ENCODE measurements around the gene ATP5MC2.

- TF ChIP-seq, protein P1, sequence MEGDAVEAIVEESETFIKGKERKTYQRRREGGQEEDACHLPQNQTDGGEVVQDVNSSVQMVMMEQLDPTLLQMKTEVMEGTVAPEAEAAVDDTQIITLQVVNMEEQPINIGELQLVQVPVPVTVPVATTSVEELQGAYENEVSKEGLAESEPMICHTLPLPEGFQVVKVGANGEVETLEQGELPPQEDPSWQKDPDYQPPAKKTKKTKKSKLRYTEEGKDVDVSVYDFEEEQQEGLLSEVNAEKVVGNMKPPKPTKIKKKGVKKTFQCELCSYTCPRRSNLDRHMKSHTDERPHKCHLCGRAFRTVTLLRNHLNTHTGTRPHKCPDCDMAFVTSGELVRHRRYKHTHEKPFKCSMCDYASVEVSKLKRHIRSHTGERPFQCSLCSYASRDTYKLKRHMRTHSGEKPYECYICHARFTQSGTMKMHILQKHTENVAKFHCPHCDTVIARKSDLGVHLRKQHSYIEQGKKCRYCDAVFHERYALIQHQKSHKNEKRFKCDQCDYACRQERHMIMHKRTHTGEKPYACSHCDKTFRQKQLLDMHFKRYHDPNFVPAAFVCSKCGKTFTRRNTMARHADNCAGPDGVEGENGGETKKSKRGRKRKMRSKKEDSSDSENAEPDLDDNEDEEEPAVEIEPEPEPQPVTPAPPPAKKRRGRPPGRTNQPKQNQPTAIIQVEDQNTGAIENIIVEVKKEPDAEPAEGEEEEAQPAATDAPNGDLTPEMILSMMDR (IDR thresholded peaks at IDR 0.05) = no peak
- TF ChIP-seq, protein P2, sequence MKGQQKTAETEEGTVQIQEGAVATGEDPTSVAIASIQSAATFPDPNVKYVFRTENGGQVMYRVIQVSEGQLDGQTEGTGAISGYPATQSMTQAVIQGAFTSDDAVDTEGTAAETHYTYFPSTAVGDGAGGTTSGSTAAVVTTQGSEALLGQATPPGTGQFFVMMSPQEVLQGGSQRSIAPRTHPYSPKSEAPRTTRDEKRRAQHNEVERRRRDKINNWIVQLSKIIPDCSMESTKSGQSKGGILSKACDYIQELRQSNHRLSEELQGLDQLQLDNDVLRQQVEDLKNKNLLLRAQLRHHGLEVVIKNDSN (IDR thresholded peaks at IDR 0.05; ENCODE audit: borderline replicate concordance, low read depth) = no peak
- TF ChIP-seq EZH2phosphoT487 (IDR thresholded peaks at IDR 0.05; ENCODE audit: borderline replicate concordance, low read depth) (no peak), SMC3 (IDR thresholded peaks at IDR 0.05; ENCODE audit: low read depth, low read length) (no peak), NFIC (IDR thresholded peaks at IDR 0.05; ENCODE audit: borderline replicate concordance) (no peak), EP300 (IDR thresholded peaks at IDR 0.05; ENCODE audit: borderline replicate concordance in 1 of 2, low read depth in 1 of 2, low read length in 1 of 2) (no peak), POLR2AphosphoS5 (IDR thresholded peaks at IDR 0.05; ENCODE audit: low read depth, low read length) (no peak), SIN3A (IDR thresholded peaks at IDR 0.05; ENCODE audit: borderline replicate concordance, low read depth, low read length) (no peak), GABPA (IDR thresholded peaks at IDR 0.05; ENCODE audit: low read depth) (no peak)
- TF ChIP-seq, protein P3, sequence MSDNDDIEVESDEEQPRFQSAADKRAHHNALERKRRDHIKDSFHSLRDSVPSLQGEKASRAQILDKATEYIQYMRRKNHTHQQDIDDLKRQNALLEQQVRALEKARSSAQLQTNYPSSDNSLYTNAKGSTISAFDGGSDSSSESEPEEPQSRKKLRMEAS (IDR thresholded peaks at IDR 0.05; ENCODE audit: low read depth) = no peak
Measured at GRCh38 chr12:53688134-53688533, 12.3 kb upstream of the ATP5MC2 start.

Data from SK-N-SH (cell line).